Osteocyte (in vitro differentiated cells): ENCODE results near the gene IL22. TPM values are rescaled to one million over a fixed set of nuclear protein-coding genes. Genes with fewer than 3 reads are reported as not detected.

Source experiments
- DNase-seq: peaks from one replicate; pipeline ENCODE4 v3.0.0; 2021; ENCODE audit warnings: mixed read lengths; ENCODE audit not compliant: unreplicated experiment; ENCODE audit errors: extremely low spot score
- H3K27ac Mint-ChIP-seq: one replicate; pipeline ENCODE4 v1.8.0; 2021; ENCODE audit warnings: mild to moderate bottlenecking, mixed read lengths; ENCODE audit not compliant: unreplicated experiment
- H3K27me3 Mint-ChIP-seq: one replicate; pipeline ENCODE4 v1.8.0; 2021; ENCODE audit warnings: mixed read lengths; ENCODE audit not compliant: unreplicated experiment
- H3K36me3 Mint-ChIP-seq: one replicate; pipeline ENCODE4 v1.8.0; 2021; ENCODE audit warnings: mixed read lengths; ENCODE audit not compliant: unreplicated experiment
- H3K4me1 Mint-ChIP-seq: one replicate; pipeline ENCODE4 v1.8.0; 2021; ENCODE audit warnings: mixed read lengths; ENCODE audit not compliant: unreplicated experiment
- H3K4me3 Mint-ChIP-seq: one replicate; pipeline ENCODE4 v1.8.0; 2021; ENCODE audit warnings: mild to moderate bottlenecking, moderate library complexity, mixed read lengths; ENCODE audit not compliant: unreplicated experiment
- H3K9me3 Mint-ChIP-seq: one replicate; pipeline ENCODE4 v1.8.0; 2021; ENCODE audit warnings: mixed read lengths; ENCODE audit not compliant: unreplicated experiment
- CTCF ChIP-seq: fragments of 200-600 bp; sonication (generic); IDR thresholded peaks from 2 replicates; pipeline ENCODE4 v1.5.0; 2021; ENCODE audit warnings: antibody characterized with exemption, mild to moderate bottlenecking, moderate library complexity
- total RNA-seq: library from RNA; stranded (reverse); gene quantifications from 2 replicates; pipeline ENCODE4 v1.2.1, GENCODE V29; 2021

Gene IL22
- total RNA-seq, 1 donor from 2014 or later: not detected

- Mint-ChIP-seq H3K36me3 (no peaks in the 10 kb centered on the region), H3K9me3 (peaks cover 8% of the 10 kb centered on the region), H3K27me3 (peaks cover 73% of the 10 kb centered on the region), H3K4me3 (no peak overlapping the region), H3K27ac (no peak overlapping the region), H3K4me1 (no peaks in the 10 kb centered on the region)
- DNase-seq: no peak
- no peak for TF ChIP-seq CTCF
Observed at GRCh38 chr12:68207276-68207675, 46.1 kb downstream of the IL22 start.

- no peak overlapping the region for H3K4me3 Mint-ChIP-seq
- H3K4me1 Mint-ChIP-seq: no peaks in the 10 kb centered on the region
- no peak overlapping the region for H3K27ac Mint-ChIP-seq
- DNase-seq: no peak
- no peaks in the 10 kb centered on the region for H3K36me3 Mint-ChIP-seq
- TF ChIP-seq CTCF: no peak
- H3K27me3 Mint-ChIP-seq: peaks cover 70% of the 10 kb centered on the region
- no peaks in the 10 kb centered on the region for H3K9me3 Mint-ChIP-seq
Observed at GRCh38 chr12:68206446-68206845, 47.0 kb downstream of the IL22 start.

- Mint-ChIP-seq H3K27me3 (peaks cover 75% of the 10 kb centered on the region), H3K4me1 (no peaks in the 10 kb centered on the region), H3K27ac (no peak overlapping the region), H3K9me3 (no peaks in the 10 kb centered on the region), H3K36me3 (no peaks in the 10 kb centered on the region), H3K4me3 (no peak overlapping the region)
- no peak for DNase-seq
- TF ChIP-seq CTCF: no peak
Observed at GRCh38 chr12:68203460-68203875, 49.9 kb downstream of the IL22 start.

GRCh38 chr12:68200854-68201253, 52.5 kb downstream of the IL22 start:
- Mint-ChIP-seq H3K4me1 (no peaks in the 10 kb centered on the region), H3K4me3 (no peak overlapping the region), H3K27ac (no peak overlapping the region), H3K27me3 (peaks cover 70% of the 10 kb centered on the region), H3K36me3 (no peaks in the 10 kb centered on the region), H3K9me3 (no peaks in the 10 kb centered on the region)
- no peak for DNase-seq
- TF ChIP-seq CTCF: no peak

- DNase-seq: no peak
- no peak for TF ChIP-seq CTCF
- Mint-ChIP-seq H3K36me3 (no peaks in the 10 kb centered on the region), H3K4me1 (no peaks in the 10 kb centered on the region), H3K9me3 (no peaks in the 10 kb centered on the region), H3K27ac (no peak overlapping the region), H3K4me3 (no peak overlapping the region), H3K27me3 (peaks cover 61% of the 10 kb centered on the region)
Observed at GRCh38 chr12:68199127-68199526, 54.3 kb downstream of the IL22 start.
